OCI-LY3 (cell line): ENCODE results near the gene FNIP1.

ENCODE experiments used
- H2AFZ ChIP-seq: fragments of 200-600, 300-600 bp; shearing (Covaris generic); 2 replicates; pipeline ENCODE4 v1.6.0; 2014; ENCODE audit warnings: antibody characterized with exemption, low read depth, low read length
- H3K27ac ChIP-seq: fragments of 200-600, 300-600 bp; sonication (generic); 2 replicates; pipeline ENCODE4 v1.5.1; 2014; ENCODE audit warnings: mild to moderate bottlenecking, low read length, moderate library complexity, mixed read lengths
- H3K27me3 ChIP-seq: fragments of 200-600, 300-600 bp; sonication (generic); 2 replicates; pipeline ENCODE4 v1.6.1; 2014; ENCODE audit warnings: low read depth, low read length, mixed read lengths
- H3K36me3 ChIP-seq: fragments of 200-600, 300-600 bp; sonication (generic); replicated peaks from 2 replicates; pipeline ENCODE3; 2014; ENCODE audit warnings: low read depth, low read length, mixed read lengths
- H3K4me1 ChIP-seq: fragments of 300-600, 200-600 bp; sonication (generic); 2 replicates; pipeline ENCODE4 v1.6.1; 2014; ENCODE audit warnings: low read length, mixed read lengths
- H3K4me2 ChIP-seq: fragments of 200-600, 300-600 bp; sonication (generic); 2 replicates; pipeline ENCODE4 v1.6.1; 2014; ENCODE audit warnings: low read length, mixed read lengths
- H3K4me3 ChIP-seq: fragments of 300-600, 200-600 bp; sonication (generic); 2 replicates; pipeline ENCODE4 v1.5.1; 2014; ENCODE audit warnings: antibody characterized with exemption, mild to moderate bottlenecking, low read length, moderate library complexity
- H3K79me2 ChIP-seq: fragments of 300-600, 200-600 bp; shearing (Covaris generic); 2 replicates; pipeline ENCODE4 v1.6.1; 2014; ENCODE audit warnings: mild to moderate bottlenecking, low read length, mixed read lengths
- H3K9ac ChIP-seq: fragments of 300-600, 200-600 bp; shearing (Covaris generic); 2 replicates; pipeline ENCODE4 v1.6.0; 2014; ENCODE audit warnings: mild to moderate bottlenecking, low read length, moderate library complexity
- H3K9me3 ChIP-seq: fragments of 200-600, 300-600 bp; shearing (Covaris generic); 2 replicates; pipeline ENCODE4 v1.6.1; 2014; ENCODE audit warnings: low read length, mixed read lengths; ENCODE audit not compliant: insufficient read depth
- H4K20me1 ChIP-seq: fragments of 200-600, 300-600 bp; sonication (generic); 2 replicates; pipeline ENCODE4 v1.6.1; 2016; ENCODE audit warnings: low read length, mixed read lengths; ENCODE audit not compliant: insufficient read depth
- CTCF ChIP-seq: fragments of 200-600, 300-600 bp; sonication (generic); IDR thresholded peaks from 2 replicates; pipeline ENCODE4 v1.5.1; 2014; ENCODE audit warnings: antibody characterized with exemption, low read length, low read depth
- EZH2phosphoT487 ChIP-seq: fragments of 200-600 bp; shearing (Covaris generic); IDR thresholded peaks from 2 replicates; pipeline ENCODE4 v1.6.1; 2018; ENCODE audit warnings: antibody characterized with exemption, mixed run types, low read depth

Gene FNIP1

GRCh38 chr5:131749138-131749537 is 47.7 kb downstream of the FNIP1 start:
- H3K79me2 ChIP-seq = peaks cover 53% of the 10 kb centered on the region
- no peaks in the 10 kb centered on the region for H3K9me3 ChIP-seq
- H3K36me3 ChIP-seq = no peaks in the 10 kb centered on the region
- no peaks in the 10 kb centered on the region for H3K27me3 ChIP-seq
- H2AFZ ChIP-seq = no peak overlapping the region
- no peak overlapping the region for H3K27ac ChIP-seq
- TF ChIP-seq EZH2phosphoT487 (no peak), CTCF (no peak)
- no peak overlapping the region for H3K4me3 ChIP-seq
- no peak overlapping the region for H3K4me2 ChIP-seq
- no peak overlapping the region for H3K9ac ChIP-seq
- H4K20me1 ChIP-seq = peaks cover 20% of the 10 kb centered on the region
- H3K4me1 ChIP-seq = no peaks in the 10 kb centered on the region; the same call in 1 of the 2 replicates

GRCh38 chr5:131747180-131748105 is 49.4 kb downstream of the FNIP1 start:
- H3K4me1 ChIP-seq = no peaks in the 10 kb centered on the region
- no peaks in the 10 kb centered on the region for H3K9me3 ChIP-seq
- H3K9ac ChIP-seq = no peak overlapping the region
- no peaks in the 10 kb centered on the region for H3K27me3 ChIP-seq
- peaks cover 6% of the 10 kb centered on the region for H3K36me3 ChIP-seq
- no peak overlapping the region for H2AFZ ChIP-seq
- H3K79me2 ChIP-seq = peaks cover 39% of the 10 kb centered on the region
- no peak overlapping the region for H3K27ac ChIP-seq
- no peak overlapping the region for H3K4me3 ChIP-seq
- H3K4me2 ChIP-seq = no peak overlapping the region
- H4K20me1 ChIP-seq = peaks cover 17% of the 10 kb centered on the region
- TF ChIP-seq CTCF (no peak), EZH2phosphoT487 (no peak)

DNA sequence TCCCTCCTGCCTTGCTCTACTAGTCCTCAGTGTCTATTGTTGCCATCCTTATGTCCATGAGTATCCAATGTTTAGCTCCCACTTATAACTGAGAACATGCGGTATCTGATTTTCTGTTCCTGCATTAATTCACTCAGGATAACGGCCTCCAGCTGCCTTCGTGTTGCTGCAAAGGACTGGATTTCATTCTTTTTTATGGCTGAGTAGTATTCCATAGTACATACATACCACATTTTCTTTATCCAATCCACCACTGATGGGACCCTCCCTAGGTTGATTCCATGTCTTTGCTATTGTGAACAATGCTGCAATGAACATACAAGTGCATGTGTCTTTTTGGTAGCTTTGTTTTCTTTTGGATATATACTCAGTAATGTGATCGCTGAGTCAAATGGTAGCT is 50.4 kb downstream of the FNIP1 start:
- Histone ChIP-seq H3K4me1 (no peaks in the 10 kb centered on the region), H3K27ac (no peak overlapping the region), H3K4me3 (no peak overlapping the region), H2AFZ (no peak overlapping the region), H3K4me2 (no peak overlapping the region), H3K36me3 (peaks cover 10% of the 10 kb centered on the region), H3K27me3 (no peaks in the 10 kb centered on the region), H4K20me1 (peaks cover 13% of the 10 kb centered on the region), H3K79me2 (peaks cover 34% of the 10 kb centered on the region), H3K9me3 (no peaks in the 10 kb centered on the region), H3K9ac (no peak overlapping the region)
- TF ChIP-seq EZH2phosphoT487 (no peak), CTCF (no peak)

GRCh38 chr5:131745703-131746102 is 51.1 kb downstream of the FNIP1 start:
- Histone ChIP-seq H3K4me3 (no peak overlapping the region), H4K20me1 (peaks cover 10% of the 10 kb centered on the region), H2AFZ (no peak overlapping the region), H3K9ac (no peak overlapping the region), H3K4me2 (no peak overlapping the region), H3K36me3 (peaks cover 10% of the 10 kb centered on the region), H3K4me1 (no peaks in the 10 kb centered on the region), H3K79me2 (peaks cover 29% of the 10 kb centered on the region), H3K27ac (no peak overlapping the region), H3K9me3 (no peaks in the 10 kb centered on the region), H3K27me3 (no peaks in the 10 kb centered on the region)
- TF ChIP-seq EZH2phosphoT487 (no peak), CTCF (no peak)
